Transverse colon (tissue), 4 donors: ENCODE measurements around the gene PDE4DIP. TPM values are rescaled to one million over a fixed set of nuclear protein-coding genes. Genes with fewer than 3 reads are reported as not detected.
"Not testable (repeated sequence)": the region's sequence is repeated elsewhere in the genome, so short reads cannot be mapped to it uniquely, and the experiment has no call there.

Experiments used
- DNase-seq: peaks from one replicate; pipeline ENCODE4 v3.0.0-alpha.2; 2019
- H3K27ac ChIP-seq, 4 donors: fragments of 200-600 bp; sonication (generic); 2 replicates each; pipeline ENCODE4 v1.5.1; 2016 to 2018; ENCODE audit warnings: inconsistent platforms in 4 of 4
- H3K27me3 ChIP-seq: fragments of 200-600 bp; sonication (generic); 2 replicates; pipeline ENCODE4 v1.5.1; 2017; ENCODE audit warnings: inconsistent platforms
- H3K36me3 ChIP-seq, 4 donors: fragments of 200-600 bp; sonication (generic); 2 replicates each; pipeline ENCODE4 v1.5.1; 2017 to 2019; ENCODE audit warnings: inconsistent platforms in 4 of 4
- H3K4me1 ChIP-seq, 4 donors: fragments of 200-600 bp; sonication (generic); 2 replicates each; pipeline ENCODE4 v1.5.1; 2017 to 2020; ENCODE audit warnings: inconsistent platforms in 4 of 4
- H3K4me3 ChIP-seq, 4 donors: fragments of 200-600 bp; sonication (generic); 1 replicate in 1 of 4; 2 replicates in 3 of 4; pipeline versions ENCODE4 v1.5.1 to v1.6.1; 2017 to 2019; ENCODE audit warnings: inconsistent platforms in 4 of 4
- H3K9me3 ChIP-seq, 2 donors: fragments of 200-600 bp; sonication (generic); 2 replicates each; pipeline ENCODE4 v1.5.1; 2017 to 2019; ENCODE audit warnings: inconsistent platforms in 2 of 2
- WGBS, 2 donors: methylation state at CpG; one replicate each; pipeline ENCODE4 v1.1.5; 2018; ENCODE audit warnings: low coverage in 1 of 2; 5-methylcytosine and 5-hydroxymethylcytosine counted together
- in situ Hi-C, 4 donors: fragments of 200-750 bp; cut with MboI; loops; one replicate each; pipeline versions ENCODE4 v1.15.0 to v1.15.1; 2017; ENCODE audit warnings: low sequenced_read_pairs in 3 of 4, low pct_ligation_motif_present in 1 of 4, low pct_unique_long_range_greater_than_20kb in 1 of 4
- intact Hi-C: fragments of 100-400 bp; cut with DNase I; formaldehyde crosslinking; loops from one replicate; pipeline ENCODE4 v1.15.1; 2023; ENCODE audit warnings: low total_unique reads
- total RNA-seq, 4 donors: library from RNA; depleted of rRNA; stranded (reverse); fragments of >200 nt; gene quantifications; one replicate each; pipeline ENCODE4 v1.1.0, GENCODE V29; 2016

The PDE4DIP gene
- total RNA-seq, 4 donors from 2014 or later = 50.9 to 149 (median 57.3) TPM

DNA sequence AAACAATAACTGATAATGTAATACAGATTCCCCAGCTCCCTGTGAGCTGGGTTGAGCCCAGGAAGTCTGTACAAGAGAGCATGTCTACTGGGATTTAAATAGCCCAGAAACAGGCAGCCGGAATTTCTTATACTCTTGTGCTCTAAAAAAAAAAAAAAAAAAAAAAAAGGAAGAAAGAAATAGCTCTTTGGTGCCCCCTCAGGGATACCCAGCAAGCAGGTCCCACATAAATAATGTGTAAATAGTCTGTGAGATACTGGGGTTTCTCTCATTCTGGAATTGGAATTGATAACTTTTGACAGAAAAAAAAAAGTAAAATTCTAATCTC lies 25.4 kb downstream of the PDE4DIP start:
- DNase-seq, H3K4me3 ChIP-seq, in situ Hi-C loops, intact Hi-C loops, H3K27ac ChIP-seq, H3K9me3 ChIP-seq, H3K4me1 ChIP-seq, H3K36me3 ChIP-seq, H3K27me3 ChIP-seq: not testable (repeated sequence)
- no CpG with 5 or more reads among the region's 1 CpG for WGBS, 2 donors

GRCh38 chr1:148874408-148875388 lies 30.5 kb downstream of the PDE4DIP start:
- H3K36me3 ChIP-seq, H3K4me1 ChIP-seq, in situ Hi-C loops, H3K4me3 ChIP-seq, DNase-seq, H3K9me3 ChIP-seq, intact Hi-C loops, H3K27ac ChIP-seq, H3K27me3 ChIP-seq: not testable (repeated sequence)
- WGBS, 2 donors = 64% methylated on average over 1 of the region's 5 CpGs; no CpG with 5 or more reads in 1 of the 2 donors

DNA sequence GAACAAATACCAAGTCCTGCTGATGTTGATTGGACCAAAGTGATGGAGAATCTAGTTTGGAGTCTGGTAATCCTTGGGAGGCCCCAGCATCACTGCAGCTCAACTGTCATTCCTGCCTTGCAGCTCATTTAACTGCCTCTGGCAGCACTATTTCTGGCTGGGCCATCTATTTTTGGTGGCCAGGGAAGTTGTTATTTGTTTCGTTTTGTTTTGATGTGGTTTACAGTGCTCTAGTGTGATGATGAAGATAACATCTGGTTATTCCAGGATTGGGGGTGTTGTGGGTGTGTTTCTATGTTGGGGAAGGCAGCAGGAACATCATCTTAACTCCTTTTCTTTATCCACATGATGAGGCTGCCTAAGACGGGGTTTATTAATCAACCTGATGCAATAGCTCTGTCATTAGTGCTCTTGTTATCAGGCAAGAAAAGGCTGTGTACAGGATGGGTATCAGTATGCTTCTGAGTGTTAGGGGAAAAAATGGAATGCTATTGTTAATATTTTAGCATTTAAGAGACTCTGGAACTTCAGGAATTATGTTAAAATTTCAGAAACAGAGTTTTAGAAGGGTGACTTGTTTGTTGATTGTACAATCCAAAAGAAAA lies 35.7 kb downstream of the PDE4DIP start:
- WGBS, 2 donors = no CpG with 5 or more reads among the region's 2 CpGs
- H3K9me3 ChIP-seq, H3K36me3 ChIP-seq, H3K27me3 ChIP-seq, H3K4me3 ChIP-seq, H3K4me1 ChIP-seq, intact Hi-C loops, in situ Hi-C loops, DNase-seq, H3K27ac ChIP-seq: not testable (repeated sequence)

GRCh38 chr1:148881261-148881660 lies 37.0 kb downstream of the PDE4DIP start:
- H3K4me3 ChIP-seq, H3K27me3 ChIP-seq, in situ Hi-C loops, H3K27ac ChIP-seq, intact Hi-C loops, H3K36me3 ChIP-seq, DNase-seq, H3K9me3 ChIP-seq, H3K4me1 ChIP-seq: not testable (repeated sequence)
- no CpG with 5 or more reads among the region's 1 CpG for WGBS, 2 donors

DNA sequence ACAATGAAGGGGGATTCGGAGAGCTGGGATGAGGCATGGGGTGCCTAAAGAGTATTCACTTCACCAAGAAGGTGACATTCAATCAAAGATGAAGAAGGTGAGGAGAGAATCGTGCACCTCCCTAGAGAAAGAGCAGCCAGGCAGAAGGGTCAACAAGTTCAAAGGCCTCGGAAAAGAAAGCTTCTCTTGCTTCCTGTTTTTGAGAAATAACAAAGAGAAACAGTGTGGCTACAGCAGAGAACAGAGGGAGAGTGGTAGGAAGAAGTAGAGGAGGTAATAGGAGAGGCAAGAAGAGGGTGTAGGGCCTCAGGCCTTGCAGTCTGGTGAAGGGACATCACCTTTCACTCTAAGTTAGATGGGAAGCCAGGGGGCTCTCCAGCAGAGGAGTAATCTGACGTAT lies 41.0 kb downstream of the PDE4DIP start:
- H3K9me3 ChIP-seq, in situ Hi-C loops, DNase-seq, H3K27ac ChIP-seq, H3K27me3 ChIP-seq, H3K36me3 ChIP-seq, intact Hi-C loops, H3K4me3 ChIP-seq, H3K4me1 ChIP-seq: not testable (repeated sequence)
- 45 to 92% methylated on average over 2 of the region's 4 CpGs for WGBS, 2 donors

GRCh38 chr1:148886293-148886692 lies 42.1 kb downstream of the PDE4DIP start:
- DNase-seq, in situ Hi-C loops, H3K27ac ChIP-seq: not testable (repeated sequence)

DNA sequence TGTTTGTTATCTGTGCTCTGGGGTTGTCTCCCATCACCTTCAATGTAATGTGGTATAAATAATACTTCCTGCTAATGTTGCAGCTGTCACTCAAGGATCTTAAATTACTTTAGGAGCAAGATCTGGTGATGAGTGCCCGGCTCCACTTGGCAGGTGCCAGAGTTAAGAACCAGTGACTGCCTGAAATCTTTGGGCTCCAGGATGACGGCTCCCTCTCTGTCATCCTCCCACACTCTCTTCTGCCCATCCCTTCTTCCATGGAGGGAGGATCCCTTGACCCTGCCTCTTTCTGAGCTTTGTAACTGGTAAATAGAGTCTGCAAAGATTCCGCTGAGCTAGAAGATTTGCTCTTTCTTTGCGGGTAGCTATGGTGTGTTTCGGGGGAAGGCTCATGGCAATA lies 44.4 kb downstream of the PDE4DIP start:
- H3K36me3 ChIP-seq, intact Hi-C loops, H3K4me1 ChIP-seq, DNase-seq, H3K4me3 ChIP-seq, H3K9me3 ChIP-seq, H3K27ac ChIP-seq, in situ Hi-C loops, H3K27me3 ChIP-seq: not testable (repeated sequence)
- WGBS, 2 donors = no CpG with 5 or more reads among the region's 5 CpGs

More at GRCh38 chr1:148886293-148886692, 42.1 kb downstream of the PDE4DIP start:
- H3K9me3 ChIP-seq, intact Hi-C loops, H3K27me3 ChIP-seq, H3K36me3 ChIP-seq, H3K4me1 ChIP-seq, H3K4me3 ChIP-seq: not testable (repeated sequence)
- WGBS, 2 donors = no CpG with 5 or more reads among the region's 4 CpGs

DNA sequence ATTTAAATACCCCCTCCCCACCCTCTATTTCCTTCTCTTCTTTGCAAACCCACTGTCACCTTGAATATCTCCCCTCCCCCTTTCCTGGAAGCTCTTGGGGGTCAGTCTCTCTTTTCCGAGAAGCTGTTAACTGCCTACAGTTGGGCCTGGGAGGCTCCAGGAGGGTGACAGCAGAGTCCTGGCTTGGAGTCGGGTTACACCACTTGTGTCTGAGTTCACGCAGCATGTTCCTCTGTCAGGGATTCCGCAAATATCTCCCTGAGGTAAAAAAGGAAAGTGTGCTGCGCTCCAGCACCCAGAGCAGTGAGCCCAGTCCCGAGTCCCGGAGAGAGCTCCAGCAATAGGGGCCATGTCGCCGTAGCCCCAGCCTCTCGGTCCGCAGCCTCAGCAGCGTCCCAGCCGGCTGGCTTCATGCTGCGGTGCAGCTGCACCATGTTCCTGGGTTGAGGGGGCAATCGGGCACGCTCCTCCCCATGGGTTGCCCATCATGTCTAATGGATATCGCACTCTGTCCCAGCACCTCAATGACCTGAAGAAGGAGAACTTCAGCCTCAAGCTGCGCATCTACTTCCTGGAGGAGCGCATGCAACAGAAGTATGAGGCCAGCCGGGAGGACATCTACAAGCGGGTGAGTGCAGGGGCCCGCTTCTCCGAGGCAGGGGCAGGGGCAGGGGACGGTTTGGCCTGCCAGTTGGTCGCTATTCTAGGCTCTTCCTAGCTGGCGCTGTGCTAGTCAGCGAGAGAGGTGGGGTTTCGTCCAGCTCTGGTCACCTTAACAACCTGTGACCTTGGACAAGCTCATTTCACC lies 45.2 kb downstream of the PDE4DIP start:
- H3K4me3 ChIP-seq, H3K4me1 ChIP-seq, intact Hi-C loops, DNase-seq, H3K27me3 ChIP-seq, H3K9me3 ChIP-seq, H3K27ac ChIP-seq, in situ Hi-C loops, H3K36me3 ChIP-seq: not testable (repeated sequence)
- WGBS, 2 donors = no CpG with 5 or more reads among the region's 28 CpGs

DNA sequence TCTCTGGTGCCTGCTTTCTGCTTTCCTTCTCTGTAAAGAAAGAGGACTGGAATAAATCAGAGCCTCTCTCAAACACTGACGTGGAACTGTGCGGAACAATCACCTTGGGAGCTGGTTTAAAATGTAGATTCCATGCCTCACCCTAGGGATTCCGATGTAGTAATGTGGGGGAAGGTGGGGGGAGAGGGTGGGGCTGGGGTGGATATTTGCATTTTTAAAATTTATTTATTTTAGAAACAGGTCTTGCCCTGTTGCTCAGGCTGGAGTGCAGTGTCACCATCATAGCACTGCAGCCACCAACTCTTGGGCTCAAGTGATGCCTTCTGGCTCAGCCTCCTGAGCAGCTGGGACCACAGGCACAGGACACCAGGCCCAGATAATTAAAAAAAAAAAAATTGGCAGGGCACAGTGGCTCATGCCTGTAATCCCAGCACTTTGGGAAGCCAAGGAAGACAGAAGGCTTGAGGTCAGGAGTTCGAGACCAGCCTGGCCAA lies 45.9 kb downstream of the PDE4DIP start:
- in situ Hi-C loops, H3K4me1 ChIP-seq, H3K4me3 ChIP-seq, DNase-seq, H3K27ac ChIP-seq, H3K9me3 ChIP-seq, H3K27me3 ChIP-seq, H3K36me3 ChIP-seq, intact Hi-C loops: not testable (repeated sequence)
- WGBS, 2 donors = no CpG with 5 or more reads among the region's 4 CpGs
